ENCODE measurements around the gene TTC29. TPM values are rescaled to one million over a fixed set of nuclear protein-coding genes. Genes with fewer than 3 reads are reported as not detected.

TTC29 gene
- total and polyA plus RNA-seq, 2 experiments from 2014 or later, result 0.52 to 0.60 TPM

GRCh38 chr4:146814750-146815149 is 130.9 kb downstream of the TTC29 start:
- no peak overlapping the region for H2AFZ ChIP-seq
- no peak overlapping the region for H3K27ac Mint-ChIP-seq
- no peaks in the 10 kb centered on the region for H3F3A ChIP-seq (replicated peaks; ENCODE audit: low read depth)
- no peak overlapping the region for H3K4me3 Mint-ChIP-seq
- H3K4me1 ChIP-seq (ENCODE audit: insufficient read depth), result no peaks in the 10 kb centered on the region; the same call in 1 of the 2 replicates
- ATAC-seq (no peak), DNase-seq (ENCODE audit: low spot score) (peak; percentile 54)
- no peaks in the 10 kb centered on the region for H3K36me3 ChIP-seq (ENCODE audit: insufficient read depth)
- H3K4me1 Mint-ChIP-seq, result no peaks in the 10 kb centered on the region; the same call in 2 of the 3 replicates
- no peak overlapping the region for H3K4me2 ChIP-seq
- H3K79me2 ChIP-seq (replicated peaks; ENCODE audit: insufficient read depth), result no peaks in the 10 kb centered on the region
- no peaks in the 10 kb centered on the region; the same call in 2 of the 3 replicates for H3K9me3 Mint-ChIP-seq
- H4K20me1 ChIP-seq (replicated peaks; ENCODE audit: insufficient read depth), result no peaks in the 10 kb centered on the region
- H3K36me3 Mint-ChIP-seq (ENCODE audit: low read depth), result no peaks in the 10 kb centered on the region
- no peaks in the 10 kb centered on the region for H3K27me3 ChIP-seq (ENCODE audit: insufficient read depth)
- no peak overlapping the region for H3K27ac ChIP-seq (ENCODE audit: low read depth)
- no peak for TF ChIP-seq ZNF114 (CRISPR knock-in tag; IDR thresholded peaks at IDR 0.05)
- no peak for TF ChIP-seq JUNB (IDR thresholded peaks at IDR 0.05; ENCODE audit: unreplicated experiment)
- no peak for TF ChIP-seq CREB1 (CRISPR knock-in tag; IDR thresholded peaks at IDR 0.05; ENCODE audit: low read depth)
- TF ChIP-seq, protein P1, sequence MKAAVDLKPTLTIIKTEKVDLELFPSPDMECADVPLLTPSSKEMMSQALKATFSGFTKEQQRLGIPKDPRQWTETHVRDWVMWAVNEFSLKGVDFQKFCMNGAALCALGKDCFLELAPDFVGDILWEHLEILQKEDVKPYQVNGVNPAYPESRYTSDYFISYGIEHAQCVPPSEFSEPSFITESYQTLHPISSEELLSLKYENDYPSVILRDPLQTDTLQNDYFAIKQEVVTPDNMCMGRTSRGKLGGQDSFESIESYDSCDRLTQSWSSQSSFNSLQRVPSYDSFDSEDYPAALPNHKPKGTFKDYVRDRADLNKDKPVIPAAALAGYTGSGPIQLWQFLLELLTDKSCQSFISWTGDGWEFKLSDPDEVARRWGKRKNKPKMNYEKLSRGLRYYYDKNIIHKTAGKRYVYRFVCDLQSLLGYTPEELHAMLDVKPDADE (IDR thresholded peaks at IDR 0.05), result no peak
- TF ChIP-seq CTCF (conservative IDR thresholded peaks at IDR 0.05; ENCODE audit: low read depth in 2 of 2), result no peak
- no peak for TF ChIP-seq STAT1 (IDR thresholded peaks at IDR 0.05; ENCODE audit: unreplicated experiment)
- no peak for TF ChIP-seq POLR2AphosphoS5 (IDR thresholded peaks at IDR 0.05; ENCODE audit: low read depth)
- TF ChIP-seq, protein P2, sequence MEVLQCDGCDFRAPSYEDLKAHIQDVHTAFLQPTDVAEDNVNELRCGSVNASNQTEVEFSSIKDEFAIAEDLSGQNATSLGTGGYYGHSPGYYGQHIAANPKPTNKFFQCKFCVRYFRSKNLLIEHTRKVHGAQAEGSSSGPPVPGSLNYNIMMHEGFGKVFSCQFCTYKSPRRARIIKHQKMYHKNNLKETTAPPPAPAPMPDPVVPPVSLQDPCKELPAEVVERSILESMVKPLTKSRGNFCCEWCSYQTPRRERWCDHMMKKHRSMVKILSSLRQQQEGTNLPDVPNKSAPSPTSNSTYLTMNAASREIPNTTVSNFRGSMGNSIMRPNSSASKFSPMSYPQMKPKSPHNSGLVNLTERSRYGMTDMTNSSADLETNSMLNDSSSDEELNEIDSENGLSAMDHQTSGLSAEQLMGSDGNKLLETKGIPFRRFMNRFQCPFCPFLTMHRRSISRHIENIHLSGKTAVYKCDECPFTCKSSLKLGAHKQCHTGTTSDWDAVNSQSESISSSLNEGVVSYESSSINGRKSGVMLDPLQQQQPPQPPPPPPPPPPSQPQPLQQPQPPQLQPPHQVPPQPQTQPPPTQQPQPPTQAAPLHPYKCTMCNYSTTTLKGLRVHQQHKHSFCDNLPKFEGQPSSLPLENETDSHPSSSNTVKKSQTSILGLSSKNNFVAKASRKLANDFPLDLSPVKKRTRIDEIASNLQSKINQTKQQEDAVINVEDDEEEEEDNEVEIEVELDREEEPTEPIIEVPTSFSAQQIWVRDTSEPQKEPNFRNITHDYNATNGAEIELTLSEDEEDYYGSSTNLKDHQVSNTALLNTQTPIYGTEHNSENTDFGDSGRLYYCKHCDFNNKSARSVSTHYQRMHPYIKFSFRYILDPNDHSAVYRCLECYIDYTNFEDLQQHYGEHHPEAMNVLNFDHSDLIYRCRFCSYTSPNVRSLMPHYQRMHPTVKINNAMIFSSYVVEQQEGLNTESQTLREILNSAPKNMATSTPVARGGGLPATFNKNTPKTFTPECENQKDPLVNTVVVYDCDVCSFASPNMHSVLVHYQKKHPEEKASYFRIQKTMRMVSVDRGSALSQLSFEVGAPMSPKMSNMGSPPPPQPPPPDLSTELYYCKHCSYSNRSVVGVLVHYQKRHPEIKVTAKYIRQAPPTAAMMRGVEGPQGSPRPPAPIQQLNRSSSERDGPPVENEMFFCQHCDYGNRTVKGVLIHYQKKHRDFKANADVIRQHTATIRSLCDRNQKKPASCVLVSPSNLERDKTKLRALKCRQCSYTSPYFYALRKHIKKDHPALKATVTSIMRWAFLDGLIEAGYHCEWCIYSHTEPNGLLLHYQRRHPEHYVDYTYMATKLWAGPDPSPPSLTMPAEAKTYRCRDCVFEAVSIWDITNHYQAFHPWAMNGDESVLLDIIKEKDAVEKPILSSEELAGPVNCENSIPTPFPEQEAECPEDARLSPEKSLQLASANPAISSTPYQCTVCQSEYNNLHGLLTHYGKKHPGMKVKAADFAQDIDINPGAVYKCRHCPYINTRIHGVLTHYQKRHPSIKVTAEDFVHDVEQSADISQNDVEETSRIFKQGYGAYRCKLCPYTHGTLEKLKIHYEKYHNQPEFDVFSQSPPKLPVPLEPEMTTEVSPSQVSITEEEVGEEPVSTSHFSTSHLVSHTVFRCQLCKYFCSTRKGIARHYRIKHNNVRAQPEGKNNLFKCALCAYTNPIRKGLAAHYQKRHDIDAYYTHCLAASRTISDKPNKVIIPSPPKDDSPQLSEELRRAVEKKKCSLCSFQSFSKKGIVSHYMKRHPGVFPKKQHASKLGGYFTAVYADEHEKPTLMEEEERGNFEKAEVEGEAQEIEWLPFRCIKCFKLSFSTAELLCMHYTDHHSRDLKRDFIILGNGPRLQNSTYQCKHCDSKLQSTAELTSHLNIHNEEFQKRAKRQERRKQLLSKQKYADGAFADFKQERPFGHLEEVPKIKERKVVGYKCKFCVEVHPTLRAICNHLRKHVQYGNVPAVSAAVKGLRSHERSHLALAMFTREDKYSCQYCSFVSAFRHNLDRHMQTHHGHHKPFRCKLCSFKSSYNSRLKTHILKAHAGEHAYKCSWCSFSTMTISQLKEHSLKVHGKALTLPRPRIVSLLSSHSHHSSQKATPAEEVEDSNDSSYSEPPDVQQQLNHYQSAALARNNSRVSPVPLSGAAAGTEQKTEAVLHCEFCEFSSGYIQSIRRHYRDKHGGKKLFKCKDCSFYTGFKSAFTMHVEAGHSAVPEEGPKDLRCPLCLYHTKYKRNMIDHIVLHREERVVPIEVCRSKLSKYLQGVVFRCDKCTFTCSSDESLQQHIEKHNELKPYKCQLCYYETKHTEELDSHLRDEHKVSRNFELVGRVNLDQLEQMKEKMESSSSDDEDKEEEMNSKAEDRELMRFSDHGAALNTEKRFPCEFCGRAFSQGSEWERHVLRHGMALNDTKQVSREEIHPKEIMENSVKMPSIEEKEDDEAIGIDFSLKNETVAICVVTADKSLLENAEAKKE (CRISPR knock-in tag; IDR thresholded peaks at IDR 0.05), result no peak
- no peak for TF ChIP-seq EZH2 (IDR thresholded peaks at IDR 0.05; ENCODE audit: low read depth, unreplicated experiment)
- TF ChIP-seq ZNF331 (CRISPR knock-in tag; IDR thresholded peaks at IDR 0.05; ENCODE audit: low read depth), result no peak
- no peak for TF ChIP-seq EZH2phosphoT487 (IDR thresholded peaks at IDR 0.05; ENCODE audit: unreplicated experiment)
- TF ChIP-seq REST (IDR thresholded peaks at IDR 0.05; ENCODE audit: unreplicated experiment), result no peak
- no peak for TF ChIP-seq NANOG (IDR thresholded peaks at IDR 0.05; ENCODE audit: borderline replicate concordance)
- H3K27me3 Mint-ChIP-seq (ENCODE audit: insufficient read depth, low read depth, poor library complexity), result no peaks in the 10 kb centered on the region
- no peak overlapping the region for H3K4me3 ChIP-seq
- H3K9me2 ChIP-seq (ENCODE audit: insufficient read depth), result no peaks in the 10 kb centered on the region

Measured in GM23338 (cell line).